ENCODE data around the gene CCDC149. TPM values are rescaled to one million over a fixed set of nuclear protein-coding genes. Genes with fewer than 3 reads are reported as not detected.

CCDC149 gene
- total RNA-seq, 2 experiments from 2014 or later = not detected

- ChIA-PET POLR2A (no interaction called here), CTCF (no interaction called here)
- H3K27me3 Mint-ChIP-seq (ENCODE audit: low read depth) = peaks cover 34% of the 10 kb centered on the region
- H3K36me3 Mint-ChIP-seq (ENCODE audit: low read depth) = no peaks in the 10 kb centered on the region
- H3K27ac Mint-ChIP-seq = no peak overlapping the region
- ATAC-seq (no peak), DNase-seq (no peak)
- H3K4me3 Mint-ChIP-seq = no peak overlapping the region
- no peaks in the 10 kb centered on the region for H3K4me1 Mint-ChIP-seq (ENCODE audit: low read depth)
- no peaks in the 10 kb centered on the region for H3K9me3 Mint-ChIP-seq (ENCODE audit: insufficient read depth)
Measured at GRCh38 chr4:24802648-24803047, 110.2 kb downstream of the CCDC149 start.

GRCh38 chr4:24801136-24801855 lies 111.5 kb downstream of the CCDC149 start:
- Mint-ChIP-seq H3K27ac (no peak overlapping the region), H3K9me3 (ENCODE audit: insufficient read depth) (no peaks in the 10 kb centered on the region), H3K4me1 (ENCODE audit: low read depth) (no peaks in the 10 kb centered on the region), H3K4me3 (no peak overlapping the region), H3K27me3 (ENCODE audit: low read depth) (peaks cover 34% of the 10 kb centered on the region), H3K36me3 (ENCODE audit: low read depth) (no peaks in the 10 kb centered on the region)
- ChIA-PET POLR2A (no interaction called here), CTCF (no interaction called here)
- DNase-seq (no peak), ATAC-seq (no peak)

GRCh38 chr4:24800325-24800895 lies 112.4 kb downstream of the CCDC149 start:
- Mint-ChIP-seq H3K36me3 (ENCODE audit: low read depth) (no peaks in the 10 kb centered on the region), H3K4me1 (ENCODE audit: low read depth) (no peaks in the 10 kb centered on the region), H3K27me3 (ENCODE audit: low read depth) (peaks cover 34% of the 10 kb centered on the region), H3K4me3 (no peak overlapping the region), H3K27ac (no peak overlapping the region), H3K9me3 (ENCODE audit: insufficient read depth) (no peaks in the 10 kb centered on the region)
- ATAC-seq (no peak), DNase-seq (no peak)
- ChIA-PET POLR2A (no interaction called here), CTCF (no interaction called here)

GRCh38 chr4:24799544-24800324 lies 113.1 kb downstream of the CCDC149 start:
- ATAC-seq (no peak), DNase-seq (no peak)
- no peaks in the 10 kb centered on the region for H3K9me3 Mint-ChIP-seq (ENCODE audit: insufficient read depth)
- CTCF ChIA-PET = no interaction called here
- H3K4me3 Mint-ChIP-seq = no peak overlapping the region
- H3K27me3 Mint-ChIP-seq (ENCODE audit: low read depth) = peaks cover 34% of the 10 kb centered on the region
- POLR2A ChIA-PET = no interaction called here
- no peaks in the 10 kb centered on the region for H3K4me1 Mint-ChIP-seq (ENCODE audit: low read depth)
- H3K27ac Mint-ChIP-seq = no peak overlapping the region
- no peaks in the 10 kb centered on the region for H3K36me3 Mint-ChIP-seq (ENCODE audit: low read depth)

- ATAC-seq (no peak), DNase-seq (no peak)
- Mint-ChIP-seq H3K4me1 (ENCODE audit: low read depth) (no peaks in the 10 kb centered on the region), H3K4me3 (no peak overlapping the region), H3K36me3 (ENCODE audit: low read depth) (no peaks in the 10 kb centered on the region), H3K27me3 (ENCODE audit: low read depth) (peaks cover 34% of the 10 kb centered on the region), H3K27ac (no peak overlapping the region), H3K9me3 (ENCODE audit: insufficient read depth) (no peaks in the 10 kb centered on the region)
- ChIA-PET POLR2A (no interaction called here), CTCF (no interaction called here)
Measured at GRCh38 chr4:24799196-24799543, 113.7 kb downstream of the CCDC149 start.

- Mint-ChIP-seq H3K27me3 (ENCODE audit: low read depth) (peaks cover 34% of the 10 kb centered on the region), H3K27ac (no peak overlapping the region), H3K36me3 (ENCODE audit: low read depth) (no peaks in the 10 kb centered on the region), H3K4me3 (no peak overlapping the region), H3K4me1 (ENCODE audit: low read depth) (no peaks in the 10 kb centered on the region), H3K9me3 (ENCODE audit: insufficient read depth) (no peaks in the 10 kb centered on the region)
- ATAC-seq (no peak), DNase-seq (no peak)
- ChIA-PET POLR2A (no interaction called here), CTCF (no interaction called here)
Measured at GRCh38 chr4:24798036-24798610, 114.7 kb downstream of the CCDC149 start.

GRCh38 chr4:24796620-24797019 lies 116.2 kb downstream of the CCDC149 start:
- Mint-ChIP-seq H3K36me3 (ENCODE audit: low read depth) (no peaks in the 10 kb centered on the region), H3K27ac (no peak overlapping the region), H3K4me3 (no peak overlapping the region), H3K27me3 (ENCODE audit: low read depth) (peaks cover 28% of the 10 kb centered on the region), H3K4me1 (ENCODE audit: low read depth) (no peaks in the 10 kb centered on the region), H3K9me3 (ENCODE audit: insufficient read depth) (no peaks in the 10 kb centered on the region)
- DNase-seq (no peak), ATAC-seq (no peak)
- ChIA-PET POLR2A (no interaction called here), CTCF (no interaction called here)

- Mint-ChIP-seq H3K9me3 (ENCODE audit: insufficient read depth) (no peaks in the 10 kb centered on the region), H3K4me1 (ENCODE audit: low read depth) (no peaks in the 10 kb centered on the region), H3K27ac (no peak overlapping the region), H3K4me3 (no peak overlapping the region), H3K36me3 (ENCODE audit: low read depth) (no peaks in the 10 kb centered on the region), H3K27me3 (ENCODE audit: low read depth) (peaks cover 20% of the 10 kb centered on the region)
- DNase-seq = no peak
- no peak for ATAC-seq
- CTCF ChIA-PET = no interaction called here
- POLR2A ChIA-PET = no interaction called here
Measured at GRCh38 chr4:24795666-24796381, 117.0 kb downstream of the CCDC149 start.

GRCh38 chr4:24794916-24795665 lies 117.8 kb downstream of the CCDC149 start, which contains the start of gene SOD3:
TSS of gene SOD3 (plus strand) at chr4:24795573. CDS start at chr4:24799522, 3,949 bp downstream.
- no peak for DNase-seq
- H3K27me3 Mint-ChIP-seq (ENCODE audit: low read depth) = peaks cover 13% of the 10 kb centered on the region
- H3K4me3 Mint-ChIP-seq = no peak within 1 kb of the TSS
- H3K27ac Mint-ChIP-seq = no peak within 1 kb of the TSS
- POLR2A ChIA-PET = no interaction called here
- no peaks in the 10 kb centered on the region for H3K36me3 Mint-ChIP-seq (ENCODE audit: low read depth)
- CTCF ChIA-PET = no interaction called here
- H3K4me1 Mint-ChIP-seq (ENCODE audit: low read depth) = no peaks in the 10 kb centered on the region
- no peaks in the 10 kb centered on the region for H3K9me3 Mint-ChIP-seq (ENCODE audit: insufficient read depth)
- no peak for ATAC-seq

GRCh38 chr4:24794480-24794879 lies 118.4 kb downstream of the CCDC149 start:
- Mint-ChIP-seq H3K9me3 (ENCODE audit: insufficient read depth) (no peaks in the 10 kb centered on the region), H3K4me1 (ENCODE audit: low read depth) (no peaks in the 10 kb centered on the region), H3K27me3 (ENCODE audit: low read depth) (peaks cover 13% of the 10 kb centered on the region), H3K4me3 (no peak overlapping the region), H3K36me3 (ENCODE audit: low read depth) (no peaks in the 10 kb centered on the region), H3K27ac (no peak overlapping the region)
- no peak for DNase-seq
- ChIA-PET CTCF (no interaction called here), POLR2A (no interaction called here)
- no peak for ATAC-seq

GRCh38 chr4:24794051-24794450 lies 118.8 kb downstream of the CCDC149 start:
- Mint-ChIP-seq H3K4me1 (ENCODE audit: low read depth) (no peaks in the 10 kb centered on the region), H3K27me3 (ENCODE audit: low read depth) (peaks cover 12% of the 10 kb centered on the region), H3K36me3 (ENCODE audit: low read depth) (no peaks in the 10 kb centered on the region), H3K27ac (no peak overlapping the region), H3K4me3 (no peak overlapping the region), H3K9me3 (ENCODE audit: insufficient read depth) (no peaks in the 10 kb centered on the region)
- ChIA-PET CTCF (no interaction called here), POLR2A (no interaction called here)
- ATAC-seq (no peak), DNase-seq (no peak)
